Amniotic epithelial cell (primary cell): ENCODE data around the gene FGD5.
"Not testable (repeated sequence)": the region's sequence is repeated elsewhere in the genome, so short reads cannot be mapped to it uniquely, and the experiment has no call there.

Source experiments
- DNase-seq: peaks from one replicate; pipeline ENCODE4 v3.0.0-alpha.2; 2010; ENCODE audit warnings: low read depth

FGD5 gene

GRCh38 chr3:14880447-14881106, 61.8 kb downstream of the FGD5 start:
- no peak for DNase-seq

- DNase-seq, result no peak
Measured at GRCh38 chr3:14883226-14883625, 64.5 kb downstream of the FGD5 start.

- DNase-seq, result no peak
Measured at GRCh38 chr3:14884665-14885064, 65.9 kb downstream of the FGD5 start.

GRCh38 chr3:14885307-14885706, 66.5 kb downstream of the FGD5 start:
- DNase-seq, result no peak

- no peak for DNase-seq
Measured at GRCh38 chr3:14886101-14886500, 67.3 kb downstream of the FGD5 start.

DNA sequence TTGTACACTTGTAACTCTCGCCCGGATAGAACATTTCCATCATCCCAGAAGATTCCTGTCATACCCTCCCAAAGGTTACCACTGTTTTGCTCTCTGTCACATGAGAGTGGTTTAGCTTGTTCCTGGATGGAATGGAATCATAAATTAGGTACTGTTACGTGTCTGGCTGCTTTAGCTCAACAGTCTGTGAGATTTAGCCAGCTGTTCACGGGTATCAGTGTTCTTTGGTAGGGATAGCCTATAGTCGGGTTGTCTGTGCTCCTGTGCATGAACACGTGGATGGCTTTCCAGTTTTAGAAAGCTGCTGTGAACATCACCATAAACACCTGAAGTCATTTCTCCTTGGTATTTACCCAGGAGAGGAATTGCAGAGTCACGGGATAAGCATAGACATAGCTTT, 70.4 kb downstream of the FGD5 start:
- no peak for DNase-seq

- no peak for DNase-seq
Measured at GRCh38 chr3:14889943-14890342, 71.2 kb downstream of the FGD5 start.

DNA sequence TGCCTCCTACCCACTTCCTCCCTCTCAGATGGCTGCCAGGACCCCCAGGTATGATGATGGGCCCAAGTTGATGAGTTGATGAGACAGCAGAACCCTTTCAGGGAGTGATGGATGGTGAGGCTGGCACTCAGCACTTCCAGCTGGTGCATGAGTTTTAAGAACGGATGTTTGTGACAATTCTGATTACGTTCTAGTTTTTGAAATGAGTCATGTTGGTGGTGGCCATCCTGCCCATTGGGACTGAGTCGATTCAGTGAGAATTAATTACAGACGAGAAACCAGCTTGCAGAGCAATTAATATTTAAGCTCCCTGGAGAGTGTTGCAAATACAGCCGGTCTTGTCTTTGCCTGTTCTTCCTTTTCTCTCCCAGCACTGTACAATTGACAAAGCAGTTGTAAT, 71.7 kb downstream of the FGD5 start:
- DNase-seq, result no peak

DNA sequence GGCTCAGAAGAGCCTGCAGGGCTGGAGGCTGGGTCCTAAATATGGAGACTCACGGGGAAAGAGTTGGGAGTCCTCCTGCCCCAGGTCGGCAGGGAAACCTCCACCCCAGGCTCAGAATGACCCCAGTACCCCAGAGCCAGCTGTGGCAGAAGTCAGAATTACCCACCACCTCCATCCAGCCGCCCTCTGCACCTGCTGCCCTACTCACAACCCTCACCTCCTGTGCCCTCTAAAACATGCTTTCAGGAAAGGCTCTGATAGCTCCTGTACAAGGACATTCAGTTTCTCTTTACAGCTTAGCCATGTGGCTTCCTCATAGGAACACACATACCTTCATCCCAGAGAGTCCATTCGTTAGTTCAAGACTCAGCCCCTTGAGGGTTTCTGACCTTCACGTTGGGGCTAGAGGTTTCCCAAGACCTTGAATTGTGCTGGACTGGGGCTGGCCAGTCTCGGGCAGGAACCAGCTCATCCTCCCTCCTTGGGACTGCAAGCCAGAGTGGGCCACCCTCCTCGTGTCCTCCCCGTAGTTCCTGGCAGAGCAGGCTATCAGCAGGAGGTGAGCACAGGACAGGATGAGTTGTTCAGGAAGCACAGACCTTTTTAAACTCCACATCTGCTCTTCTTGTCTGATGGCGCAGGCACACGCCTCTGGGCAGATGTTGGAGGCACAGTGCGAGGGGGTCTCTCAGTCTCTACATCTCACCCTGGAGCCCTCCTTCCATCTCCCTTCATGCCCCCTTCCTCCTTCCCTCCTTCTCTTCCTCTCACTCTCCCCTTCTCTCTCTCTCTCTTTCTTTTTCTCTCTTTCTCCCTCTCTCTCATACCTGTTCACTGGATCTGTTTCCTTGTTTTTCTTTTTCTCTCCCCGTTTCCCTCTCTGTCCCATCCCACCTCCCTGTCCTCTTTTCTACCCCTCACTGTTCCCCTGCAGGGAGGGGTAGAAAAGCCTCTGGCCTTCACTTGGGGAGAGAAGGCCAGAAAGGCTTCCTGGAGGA, 72.7 kb downstream of the FGD5 start:
- no peak for DNase-seq

DNA sequence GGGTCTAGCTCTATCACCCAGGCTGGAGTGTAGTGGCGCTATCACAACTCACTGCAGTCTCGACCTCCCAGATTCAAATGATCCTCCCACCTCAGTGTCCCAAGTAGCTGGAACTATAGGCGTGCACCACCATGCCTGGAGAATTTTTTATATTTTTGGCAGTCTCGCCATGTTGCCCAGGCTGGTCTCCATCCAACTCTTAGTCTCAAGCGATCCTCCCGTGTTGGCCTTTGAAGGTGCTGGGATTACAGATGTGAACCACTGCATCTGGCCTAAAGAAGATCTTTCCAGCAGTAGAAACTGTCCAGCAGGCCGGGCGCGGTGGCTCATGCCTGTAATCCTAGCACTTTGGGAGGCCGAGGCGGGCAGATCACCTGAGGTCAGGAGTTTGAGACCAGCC, 73.5 kb downstream of the FGD5 start:
- DNase-seq, result no peak

GRCh38 chr3:14894085-14894484, 75.3 kb downstream of the FGD5 start:
- no peak for DNase-seq

DNA sequence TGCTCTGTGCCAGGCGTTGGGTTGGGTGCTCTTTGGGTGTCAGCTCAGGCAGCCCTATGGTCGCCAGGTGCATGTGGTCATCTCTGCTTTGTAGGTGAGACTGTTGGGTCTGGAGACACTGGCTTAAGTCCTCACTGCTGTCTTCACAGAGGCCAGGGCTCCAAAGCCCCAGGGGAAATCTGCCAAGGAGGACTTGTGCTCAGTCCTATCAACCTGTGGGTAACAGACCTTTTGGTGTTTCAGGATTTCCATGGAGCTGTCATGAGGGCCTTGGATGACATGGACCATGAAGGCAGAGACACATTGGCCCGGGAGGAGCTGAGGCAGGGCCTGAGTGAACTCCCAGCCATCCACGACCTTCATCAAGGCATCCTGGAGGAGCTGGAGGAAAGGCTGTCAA, 78.5 kb downstream of the FGD5 start:
- no peak for DNase-seq

DNA sequence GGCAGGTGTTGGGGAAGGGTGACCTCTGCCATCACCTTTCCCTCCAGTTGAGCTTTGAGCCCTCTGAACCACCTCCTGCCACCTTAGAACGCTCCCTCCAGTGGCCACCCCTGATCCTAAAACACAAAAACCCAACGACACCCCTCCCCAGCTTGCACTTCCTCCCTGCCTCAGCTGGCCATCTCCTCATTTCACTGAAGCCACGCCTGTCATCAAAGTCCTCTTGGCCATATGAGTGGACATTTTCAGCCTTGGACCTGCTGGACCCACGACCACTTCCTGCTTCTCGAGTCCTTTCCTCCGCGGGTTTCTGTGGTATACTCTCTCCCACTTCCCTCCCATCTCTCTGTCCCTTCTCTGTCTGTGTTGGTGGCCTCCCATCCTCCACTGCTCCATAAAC, 80.2 kb downstream of the FGD5 start:
- DNase-seq, result no peak

DNA sequence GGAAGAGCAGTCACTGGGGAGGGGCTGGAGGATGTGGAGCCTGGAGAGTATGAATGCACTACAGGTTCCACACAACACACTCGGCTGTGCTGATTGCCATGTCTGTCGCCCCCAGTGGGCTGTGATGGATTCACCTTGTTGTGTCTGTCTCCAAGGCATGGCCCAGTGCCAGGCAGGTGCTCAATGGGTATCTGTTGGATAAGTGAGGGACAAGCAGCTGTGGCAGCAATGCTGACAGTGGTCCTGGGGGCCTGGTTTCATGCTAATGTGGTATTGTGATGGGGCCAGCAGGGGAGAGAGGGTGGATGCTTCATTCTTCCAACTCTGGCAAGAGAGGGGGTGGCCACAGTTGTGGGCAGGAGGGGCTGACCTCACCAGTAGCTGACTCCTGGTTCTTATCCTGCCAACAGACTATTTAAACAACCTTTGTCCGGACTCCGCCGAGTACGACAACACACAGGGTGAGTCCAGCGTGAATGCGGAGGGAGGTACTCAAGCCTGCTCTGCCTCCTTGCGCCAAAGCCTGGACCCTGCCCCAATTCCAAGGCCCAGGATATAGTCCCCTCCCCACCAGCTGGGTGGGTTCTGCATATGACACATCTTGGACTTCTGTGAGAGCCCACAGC, 81.3 kb downstream of the FGD5 start:
- DNase-seq, result no peak

DNA sequence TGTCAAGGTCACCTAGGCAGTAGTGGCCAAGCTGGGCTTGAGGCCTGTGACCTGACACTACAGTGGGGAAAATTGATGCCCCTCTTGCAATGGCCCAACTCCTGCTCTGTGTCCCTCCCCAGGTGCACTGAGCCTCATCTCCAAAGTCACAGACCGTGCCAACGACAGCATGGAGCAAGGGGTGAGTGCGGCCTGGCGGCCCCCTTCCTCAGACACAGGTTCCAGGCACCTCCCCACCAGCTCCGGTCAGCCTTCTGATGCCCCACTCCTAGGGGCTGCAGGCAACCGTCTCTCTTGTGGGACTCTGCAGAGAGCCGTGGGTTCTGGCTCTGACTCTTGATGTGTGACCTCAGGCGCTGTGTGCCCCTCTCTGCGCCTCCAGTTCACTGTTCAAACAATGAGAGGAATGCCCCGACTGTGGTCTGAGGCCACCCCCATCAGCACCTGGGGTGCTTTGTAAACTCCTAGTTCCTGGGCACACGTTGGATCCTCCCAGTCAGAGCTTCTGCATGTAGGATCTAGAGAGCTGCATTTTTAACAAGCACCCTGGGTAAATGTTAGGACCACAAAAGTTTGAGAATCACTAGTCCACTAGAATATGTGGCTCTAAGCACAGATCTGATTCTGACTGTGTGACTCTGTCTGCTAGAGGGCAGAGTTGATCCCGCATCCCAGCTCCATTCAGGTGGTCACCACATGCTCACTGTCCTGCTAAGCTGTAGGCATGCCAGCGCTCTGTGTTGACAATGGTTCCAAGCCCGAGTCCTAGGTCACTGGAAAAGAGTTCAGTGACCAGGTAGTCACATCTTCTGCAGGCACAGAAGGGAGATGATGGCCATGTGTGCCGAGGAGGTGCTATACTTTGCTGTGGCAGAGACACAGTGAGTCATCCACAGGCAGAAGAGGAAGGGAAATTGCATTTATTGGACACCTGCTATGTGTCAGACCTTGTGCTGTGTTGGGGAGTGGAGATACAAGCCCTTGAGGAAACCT, 82.4 kb downstream of the FGD5 start:
- DNase-seq, result no peak

DNA sequence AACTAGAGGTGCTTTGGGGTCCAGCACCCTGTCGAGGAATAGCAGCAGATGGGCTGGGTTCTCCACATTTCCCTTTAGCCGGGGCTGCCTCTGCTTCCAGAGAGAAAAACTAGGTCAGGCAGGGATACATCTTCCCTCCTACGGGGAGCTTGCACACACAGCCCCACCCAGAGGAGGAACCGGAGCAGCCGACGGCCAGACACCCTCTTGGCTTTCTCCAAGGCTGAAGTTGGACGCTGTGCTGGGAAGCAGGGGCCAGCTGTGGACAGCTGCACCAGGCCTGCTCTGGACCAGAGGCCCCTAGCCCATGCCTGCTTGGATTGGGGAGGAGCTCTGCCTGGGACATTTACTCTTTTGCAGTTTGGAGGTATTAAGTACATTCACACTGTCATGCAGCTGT, 84.0 kb downstream of the FGD5 start:
- no peak for DNase-seq

- not testable (repeated sequence) for DNase-seq
Measured at GRCh38 chr3:14903501-14903900, 84.7 kb downstream of the FGD5 start.

GRCh38 chr3:14905055-14905657, 86.4 kb downstream of the FGD5 start:
- no peak for DNase-seq

DNA sequence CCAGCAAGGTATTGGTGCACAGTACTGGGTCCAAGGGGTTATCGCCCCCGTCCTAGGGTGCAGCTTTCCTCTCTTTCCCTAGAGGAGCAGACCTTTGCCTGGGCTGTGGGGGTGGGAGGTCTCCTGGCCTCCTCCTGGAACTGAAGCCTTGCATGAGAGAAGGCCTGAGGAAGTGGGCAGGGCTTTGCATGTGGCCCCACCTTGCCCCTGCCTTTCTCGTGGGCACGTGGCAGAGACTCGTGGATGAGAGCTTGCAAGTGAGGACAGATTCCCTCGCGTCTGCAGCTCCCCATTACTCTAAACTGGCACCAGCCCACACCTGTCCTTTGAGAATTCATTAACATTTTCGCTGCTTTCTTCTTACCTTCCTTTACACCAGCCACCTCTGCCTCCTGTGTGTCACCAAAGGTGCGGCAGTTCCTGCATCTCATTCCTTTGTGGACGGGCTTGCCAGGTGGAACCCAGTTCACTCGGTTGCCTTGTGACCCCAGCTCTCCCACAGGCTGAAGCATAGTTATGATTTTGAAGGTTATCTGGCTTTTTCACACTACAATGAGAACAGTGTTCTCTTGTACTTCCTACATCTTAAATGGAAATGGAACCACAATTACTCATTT, 87.7 kb downstream of the FGD5 start:
- DNase-seq, result no peak

DNA sequence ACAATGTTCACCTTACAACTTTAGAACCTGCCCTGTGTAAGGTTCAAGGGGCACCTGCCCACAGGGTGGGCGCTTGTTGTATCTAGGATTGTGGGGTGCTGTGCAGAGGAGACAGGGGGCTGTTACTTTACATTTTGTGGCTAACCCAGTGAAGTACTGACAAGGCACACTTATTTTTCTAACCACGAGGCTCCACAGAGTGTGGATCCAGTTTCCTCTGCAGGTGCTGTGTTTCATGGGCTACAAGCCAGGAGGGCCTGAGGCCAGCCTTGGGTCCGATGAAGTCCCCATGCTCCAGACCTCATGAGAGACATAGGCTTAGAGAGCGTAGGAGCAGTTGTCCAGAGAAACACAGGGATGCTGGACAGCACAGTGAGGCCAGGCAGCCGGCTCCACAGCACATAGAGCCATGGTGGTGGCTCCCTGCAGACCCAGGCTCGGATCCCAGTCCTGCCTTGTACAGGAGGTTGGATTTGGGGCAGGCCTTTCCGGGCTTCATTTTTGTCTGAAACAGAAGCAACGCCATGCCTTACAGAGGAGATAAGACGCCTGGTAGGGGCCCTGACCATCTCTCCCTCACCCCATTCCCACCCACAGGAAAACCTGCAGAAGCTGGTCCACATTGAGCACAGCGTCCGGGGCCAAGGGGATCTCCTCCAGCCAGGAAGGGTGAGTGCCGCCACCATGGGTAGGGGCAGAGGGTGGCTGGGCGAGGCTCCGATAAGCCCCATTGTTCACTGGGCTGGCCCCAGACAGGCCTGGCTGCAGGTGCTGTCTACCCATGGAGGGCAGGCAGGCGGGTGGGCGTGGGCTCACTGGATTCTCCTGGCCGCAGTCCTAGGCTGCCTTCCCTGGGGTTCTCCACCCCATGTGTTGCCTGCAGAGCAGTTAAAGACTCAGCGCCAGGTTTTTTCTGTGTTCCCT, 88.5 kb downstream of the FGD5 start:
- no peak for DNase-seq
